ENCODE results near the gene KLHL1. TPM values are rescaled to one million over a fixed set of nuclear protein-coding genes. Genes with fewer than 3 reads are reported as not detected.

The KLHL1 gene
- total RNA-seq, 1 donor from 2014 or later: not detected

GRCh38 chr13:69676286-69676685 is 432.0 kb downstream of the KLHL1 start:
- no peak for DNase-seq (ENCODE audit: low spot score)
- Mint-ChIP-seq H3K4me3 (ENCODE audit: unreplicated experiment) (no peak overlapping the region), H3K9me3 (ENCODE audit: low read depth) (peaks cover 17% of the 10 kb centered on the region), H3K27me3 (ENCODE audit: low read depth) (no peaks in the 10 kb centered on the region), H3K27ac (ENCODE audit: unreplicated experiment) (no peak overlapping the region), H3K36me3 (ENCODE audit: low read depth) (no peaks in the 10 kb centered on the region), H3K4me1 (ENCODE audit: low read depth) (no peaks in the 10 kb centered on the region)
- TF ChIP-seq CTCF (IDR thresholded peaks at IDR 0.05): no peak

- H3K4me3 Mint-ChIP-seq (ENCODE audit: unreplicated experiment): no peak overlapping the region
- TF ChIP-seq CTCF (IDR thresholded peaks at IDR 0.05): no peak
- no peak for DNase-seq (ENCODE audit: low spot score)
- no peak overlapping the region for H3K27ac Mint-ChIP-seq (ENCODE audit: unreplicated experiment)
- H3K9me3 Mint-ChIP-seq (ENCODE audit: low read depth): peaks cover 36% of the 10 kb centered on the region
- no peaks in the 10 kb centered on the region for H3K36me3 Mint-ChIP-seq (ENCODE audit: low read depth)
- H3K27me3 Mint-ChIP-seq (ENCODE audit: low read depth): no peaks in the 10 kb centered on the region
- no peaks in the 10 kb centered on the region for H3K4me1 Mint-ChIP-seq (ENCODE audit: low read depth)
Observed at GRCh38 chr13:69660155-69660554, 448.1 kb downstream of the KLHL1 start.

- H3K27ac Mint-ChIP-seq (ENCODE audit: unreplicated experiment): no peak overlapping the region
- DNase-seq (ENCODE audit: low spot score): no peak
- no peaks in the 10 kb centered on the region for H3K36me3 Mint-ChIP-seq (ENCODE audit: low read depth)
- peaks cover 36% of the 10 kb centered on the region for H3K9me3 Mint-ChIP-seq (ENCODE audit: low read depth)
- no peaks in the 10 kb centered on the region for H3K4me1 Mint-ChIP-seq (ENCODE audit: low read depth)
- no peaks in the 10 kb centered on the region for H3K27me3 Mint-ChIP-seq (ENCODE audit: low read depth)
- no peak for TF ChIP-seq CTCF (IDR thresholded peaks at IDR 0.05)
- H3K4me3 Mint-ChIP-seq (ENCODE audit: unreplicated experiment): no peak overlapping the region
Observed at GRCh38 chr13:69657676-69658075, 450.6 kb downstream of the KLHL1 start.

- Mint-ChIP-seq H3K9me3 (ENCODE audit: low read depth) (peaks cover 18% of the 10 kb centered on the region), H3K36me3 (ENCODE audit: low read depth) (no peaks in the 10 kb centered on the region), H3K4me3 (ENCODE audit: unreplicated experiment) (no peak overlapping the region), H3K4me1 (ENCODE audit: low read depth) (no peaks in the 10 kb centered on the region), H3K27ac (ENCODE audit: unreplicated experiment) (no peak overlapping the region), H3K27me3 (ENCODE audit: low read depth) (no peaks in the 10 kb centered on the region)
- no peak for TF ChIP-seq CTCF (IDR thresholded peaks at IDR 0.05)
- no peak for DNase-seq (ENCODE audit: low spot score)
Observed at GRCh38 chr13:69654392-69654791, 453.9 kb downstream of the KLHL1 start.

Other genes starting within 250 kb of the KLHL1 start
- gene ATXN8OS, start 626 bp downstream of the KLHL1 start, total RNA-seq: not detected in 3 replicates

All from chondrocyte (in vitro differentiated cells).